ENCODE data around the gene ETV6. TPM values are rescaled to one million over a fixed set of nuclear protein-coding genes. Genes with fewer than 3 reads are reported as not detected.

Gene ETV6
- polyA plus RNA-seq, 2 of the 4 experiments (the other 2 are of a cell fraction) = 4.0 to 7.0 TPM

- 90% methylated on average over 6 of the region's 6 CpGs for whole genome bisulfite sequencing (ENCODE audit: missing lambda C conversion rate)
- FAIRE-seq (no peak), ATAC-seq (no peak), DNase-seq (ENCODE audit: low read depth in 1 of 2, low spot score in 1 of 2) (no peak)
- H3K9me3 ChIP-seq = no peaks in the 10 kb centered on the region
- ChIA-PET CTCF (interaction anchor here (0.8 kb wide), 1 partner anchor 15 kb away, joined by 4 read pairs; no protein-coding TSS in a partner anchor), POLR2A (no interaction called here)
- H3K4me3 ChIP-seq = no peak overlapping the region
- no peak overlapping the region for H3K4me2 ChIP-seq
- TF ChIP-seq USF2 (IDR thresholded peaks at IDR 0.05) (no peak), TFCP2L1 (CRISPR knock-in tag; IDR thresholded peaks at IDR 0.05) (no peak), POLR2A (IDR thresholded peaks at IDR 0.05; ENCODE audit: low read length) (no peak), CTCF (IDR thresholded peaks at IDR 0.05) (no peak), JUN (IDR thresholded peaks at IDR 0.05) (no peak), HDAC2 (IDR thresholded peaks at IDR 0.05) (no peak), BHLHE40 (IDR thresholded peaks at IDR 0.05; ENCODE audit: low read depth, low read length) (no peak)
- no peak overlapping the region for H3K27ac ChIP-seq
- H3K4me1 ChIP-seq = 0 out of 3 replicates have a peak, but pooled peaks cover 3% of the 10 kb centered on the region
Observed at GRCh38 chr12:11723993-11724392, 74.5 kb downstream of the ETV6 start.

- Histone ChIP-seq H3K4me2 (no peak overlapping the region), H3K4me3 (no peak overlapping the region), H3K27ac (no peak overlapping the region), H3K4me1 (peaks cover 7% of the 10 kb centered on the region; the same call in 1 of the 3 replicates), H3K9me3 (no peaks in the 10 kb centered on the region)
- DNase-seq (ENCODE audit: low read depth in 1 of 2, low spot score in 1 of 2) (no peak), ATAC-seq (no peak), FAIRE-seq (no peak)
- 96% methylated on average over 7 of the region's 7 CpGs for WGBS (ENCODE audit: missing lambda C conversion rate)
- ChIA-PET POLR2A (no interaction called here), CTCF (no interaction called here)
- TF ChIP-seq CTCF (IDR thresholded peaks at IDR 0.05) (no peak), ELK1 (IDR thresholded peaks at IDR 0.05; ENCODE audit: low read depth, low read length) (no peak), TP53 (CRISPR knock-in tag; IDR thresholded peaks at IDR 0.05) (no peak), BHLHE40 (IDR thresholded peaks at IDR 0.05; ENCODE audit: low read depth, low read length) (no peak), TFCP2L1 (CRISPR knock-in tag; IDR thresholded peaks at IDR 0.05) (no peak)
Observed at GRCh38 chr12:11724888-11725311, 75.4 kb downstream of the ETV6 start.

- FAIRE-seq = no peak
- Histone ChIP-seq H3K4me1 (peaks cover 8% of the 10 kb centered on the region; the same call in 2 of the 3 replicates), H3K9me3 (no peaks in the 10 kb centered on the region), H3K4me3 (no peak overlapping the region), H3K4me2 (no peak overlapping the region), H3K27ac (no peak overlapping the region)
- ATAC-seq = no peak
- 97% methylated on average over 8 of the region's 8 CpGs for WGBS (ENCODE audit: missing lambda C conversion rate)
- DNase-seq (ENCODE audit: low read depth in 1 of 2, low spot score in 1 of 2) = no peak
- TF ChIP-seq NFE2L2 (conservative IDR thresholded peaks at IDR 0.05; ENCODE audit: low read length) (no peak), ESRRA (IDR thresholded peaks at IDR 0.05; ENCODE audit: borderline replicate concordance, low read length) (no peak), TP53 (CRISPR knock-in tag; IDR thresholded peaks at IDR 0.05) (no peak), NR3C1 (IDR thresholded peaks at IDR 0.05) (no peak), EHF (CRISPR knock-in tag; IDR thresholded peaks at IDR 0.05) (no peak), ELK1 (IDR thresholded peaks at IDR 0.05; ENCODE audit: low read depth, low read length) (no peak), PBX3 (IDR thresholded peaks at IDR 0.05) (no peak), FOXS1 (CRISPR knock-in tag; IDR thresholded peaks at IDR 0.05) (no peak), E2F6 (IDR thresholded peaks at IDR 0.05; ENCODE audit: borderline replicate concordance, low read depth) (no peak), KDM5A (IDR thresholded peaks at IDR 0.05) (no peak)
- ChIA-PET POLR2A (no interaction called here), CTCF (no interaction called here)
Observed at GRCh38 chr12:11725686-11726085, 76.2 kb downstream of the ETV6 start.

Measured in A549 (cell line).